Measurements from ENCODE around the gene TLE7.

The TLE7 gene

GRCh38 chr16:71456801-71457200, 14.9 kb upstream of the TLE7 start:
- no peak overlapping the region for H3K4me3 ChIP-seq (ENCODE audit: low read length)
- DNase-seq (ENCODE audit: low read depth, low spot score) = no peak

- H3K4me3 ChIP-seq (ENCODE audit: low read length) = no peak overlapping the region
- no peak for DNase-seq (ENCODE audit: low read depth, low spot score)
Observed at GRCh38 chr16:71453036-71453435, 11.2 kb upstream of the TLE7 start.

GRCh38 chr16:71449020-71449419, 7.2 kb upstream of the TLE7 start:
- DNase-seq (ENCODE audit: low read depth, low spot score) = no peak
- H3K4me3 ChIP-seq (ENCODE audit: low read length) = no peak overlapping the region

- DNase-seq (ENCODE audit: low read depth, low spot score) = no peak
- H3K4me3 ChIP-seq (ENCODE audit: low read length) = no peak overlapping the region
Observed at GRCh38 chr16:71448274-71448866, 6.5 kb upstream of the TLE7 start.

GRCh38 chr16:71443714-71444113, 1.9 kb upstream of the TLE7 start:
- no peak for DNase-seq (ENCODE audit: low read depth, low spot score)
- H3K4me3 ChIP-seq (ENCODE audit: low read length) = no peak overlapping the region

GRCh38 chr16:71441348-71442050, 355 bp downstream of the TLE7 start:
- DNase-seq (ENCODE audit: low read depth, low spot score) = no peak
- no peak overlapping the region for H3K4me3 ChIP-seq (ENCODE audit: low read length)

- no peak overlapping the region for H3K4me3 ChIP-seq (ENCODE audit: low read length)
- no peak for DNase-seq (ENCODE audit: low read depth, low spot score)
Observed at GRCh38 chr16:71440669-71441347, 1.0 kb downstream of the TLE7 start.

GRCh38 chr16:71439523-71439922, 2.3 kb downstream of the TLE7 start:
- no peak overlapping the region for H3K4me3 ChIP-seq (ENCODE audit: low read length)
- no peak for DNase-seq (ENCODE audit: low read depth, low spot score)

- H3K4me3 ChIP-seq (ENCODE audit: low read length) = no peak overlapping the region
- DNase-seq (ENCODE audit: low read depth, low spot score) = no peak
Observed at GRCh38 chr16:71436473-71436872, 5.4 kb downstream of the TLE7 start.

GRCh38 chr16:71432906-71433305, 8.9 kb downstream of the TLE7 start:
- DNase-seq (ENCODE audit: low read depth, low spot score) = no peak
- H3K4me3 ChIP-seq (ENCODE audit: low read length) = no peak overlapping the region

GRCh38 chr16:71431991-71432390, 9.9 kb downstream of the TLE7 start:
- DNase-seq (ENCODE audit: low read depth, low spot score) = no peak
- H3K4me3 ChIP-seq (ENCODE audit: low read length) = no peak overlapping the region

GRCh38 chr16:71431176-71431575, 10.7 kb downstream of the TLE7 start:
- H3K4me3 ChIP-seq (ENCODE audit: low read length) = no peak overlapping the region
- no peak for DNase-seq (ENCODE audit: low read depth, low spot score)

- no peak overlapping the region for H3K4me3 ChIP-seq (ENCODE audit: low read length)
- no peak for DNase-seq (ENCODE audit: low read depth, low spot score)
Observed at GRCh38 chr16:71430744-71431143, 11.1 kb downstream of the TLE7 start.

GRCh38 chr16:71429581-71429980, 12.3 kb downstream of the TLE7 start:
- no peak overlapping the region for H3K4me3 ChIP-seq (ENCODE audit: low read length)
- DNase-seq (ENCODE audit: low read depth, low spot score) = no peak

- no peak overlapping the region for H3K4me3 ChIP-seq (ENCODE audit: low read length)
- DNase-seq (ENCODE audit: low read depth, low spot score) = no peak
Observed at GRCh38 chr16:71428883-71429282, 13.0 kb downstream of the TLE7 start.

- DNase-seq (ENCODE audit: low read depth, low spot score) = no peak
Observed at GRCh38 chr16:71428385-71428784, 13.5 kb downstream of the TLE7 start.

GRCh38 chr16:71426880-71427615, 14.8 kb downstream of the TLE7 start:
- H3K4me3 ChIP-seq (ENCODE audit: low read length) = no peak overlapping the region

More at GRCh38 chr16:71428385-71428784, 13.5 kb downstream of the TLE7 start:
- no peak overlapping the region for H3K4me3 ChIP-seq (ENCODE audit: low read length)

GRCh38 chr16:71426069-71426879, 15.6 kb downstream of the TLE7 start:
- no peak for DNase-seq (ENCODE audit: low read depth, low spot score)
- H3K4me3 ChIP-seq (ENCODE audit: low read length) = no peak overlapping the region

More at GRCh38 chr16:71426880-71427615, 14.8 kb downstream of the TLE7 start:
- no peak for DNase-seq (ENCODE audit: low read depth, low spot score)

GRCh38 chr16:71425746-71426068, 16.1 kb downstream of the TLE7 start:
- no peak for DNase-seq (ENCODE audit: low read depth, low spot score)
- H3K4me3 ChIP-seq (ENCODE audit: low read length) = no peak overlapping the region

Data from Jurkat, Clone E6-1 (cell line).